Esophagus muscularis mucosa (tissue), 3 donors: Measurements from ENCODE around the gene MAPK12.

Experiments used
- EP300 ChIP-seq: sonication (generic); formaldehyde crosslinking; IDR thresholded peaks from one replicate; pipeline ENCODE4 v1.6.1; 2017; ENCODE audit warnings: antibody characterized with exemption
- POLR2AphosphoS5 ChIP-seq, 2 donors: sonication (generic); formaldehyde crosslinking; IDR thresholded peaks; one replicate each; pipeline ENCODE4 v1.6.1; 2017; ENCODE audit warnings: antibody characterized with exemption in 2 of 2

GRCh38 chr22:50274771-50275170 lies 13.3 kb upstream of the MAPK12 start:
- TF ChIP-seq POLR2AphosphoS5 (IDR thresholded peaks at IDR 0.05), result no peak
- TF ChIP-seq EP300, result no peak
